ENCODE results near the gene STX8.

STX8 gene

DNA sequence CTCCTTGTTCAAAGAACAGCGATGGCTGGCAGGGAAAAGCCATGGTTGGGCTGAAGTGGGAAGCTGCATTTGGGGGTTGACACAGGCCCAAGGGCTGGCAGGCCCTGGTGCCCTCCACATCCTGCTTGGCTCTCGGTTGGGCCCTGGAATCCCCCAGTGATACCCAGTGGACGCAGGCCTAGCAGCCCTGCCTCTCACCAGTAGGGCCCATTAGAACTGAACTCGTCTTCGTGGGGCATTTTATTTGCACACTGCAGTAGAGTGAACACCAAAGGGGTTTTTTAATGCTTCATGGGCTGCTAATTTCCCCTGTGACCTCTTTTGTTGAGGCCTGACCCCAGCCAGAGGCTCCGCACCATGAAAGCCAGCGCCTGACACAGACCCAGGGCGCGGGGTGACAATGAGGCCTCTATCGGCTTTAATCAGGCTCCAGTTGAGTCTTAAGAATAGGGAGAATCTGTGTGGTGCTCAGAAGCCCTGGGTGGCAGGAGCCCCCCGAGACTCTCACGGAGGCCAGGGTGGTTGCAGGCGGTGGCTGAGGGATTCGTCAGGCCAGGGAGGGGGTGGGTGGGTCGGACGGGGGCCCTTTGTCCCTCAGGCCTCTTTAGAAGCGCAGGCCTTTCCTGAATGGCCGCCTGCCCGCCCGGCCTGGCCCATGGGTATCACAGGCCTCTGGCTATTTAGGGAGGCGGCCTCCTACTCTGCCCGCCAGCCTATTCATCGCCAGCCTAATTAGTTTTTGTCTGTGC, 355.0 kb downstream of the STX8 start:
- no peak for DNase-seq

DNA sequence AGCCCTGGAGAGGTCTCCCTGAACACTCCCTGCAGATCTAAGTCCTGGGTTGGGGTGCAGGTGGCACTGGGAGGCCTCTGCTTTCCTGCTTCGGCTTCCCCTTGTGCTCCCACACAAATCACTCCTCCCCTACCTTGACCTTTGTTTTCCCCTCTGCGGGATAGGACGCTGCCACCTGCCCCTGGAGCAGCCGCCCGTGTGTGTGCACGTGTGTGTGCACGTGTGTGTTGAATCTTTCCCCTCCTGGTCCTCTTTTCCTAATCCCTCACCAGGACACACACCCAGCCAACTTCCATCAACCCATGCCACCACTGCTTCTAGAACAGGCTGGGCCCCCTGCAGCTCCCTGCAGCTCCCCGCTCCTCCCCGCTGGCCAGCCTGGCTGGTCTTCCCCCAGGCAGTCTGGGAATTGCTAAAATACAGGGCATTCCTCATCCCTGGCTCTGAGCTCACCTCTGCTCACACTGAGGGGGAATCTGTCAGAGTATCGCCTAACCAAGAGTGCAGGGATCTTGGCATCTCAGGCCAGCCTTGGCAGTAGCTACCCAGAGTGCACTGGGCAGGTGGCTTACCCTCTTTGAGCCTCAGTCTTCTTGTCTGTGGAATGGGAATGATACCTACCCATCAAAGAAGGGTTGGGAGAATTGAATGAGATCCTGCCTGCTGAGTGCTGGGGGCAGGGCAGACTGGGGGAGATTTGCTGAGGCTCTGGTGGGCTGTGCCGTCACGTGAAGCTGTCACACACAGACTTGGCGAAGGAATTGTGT, 355.8 kb downstream of the STX8 start:
- DNase-seq: no peak

GRCh38 chr17:9218911-9219310, 356.7 kb downstream of the STX8 start:
- DNase-seq: no peak

- no peak for DNase-seq
These were observed 357.5 kb downstream of the STX8 start for GRCh38 chr17:9218064-9218635.

- no peak for DNase-seq
These were observed 358.2 kb downstream of the STX8 start for GRCh38 chr17:9217151-9218056.

- DNase-seq: no peak
These were observed 360.2 kb downstream of the STX8 start for GRCh38 chr17:9215465-9215864.

GRCh38 chr17:9213303-9213640, 362.3 kb downstream of the STX8 start:
- DNase-seq: no peak

DNA sequence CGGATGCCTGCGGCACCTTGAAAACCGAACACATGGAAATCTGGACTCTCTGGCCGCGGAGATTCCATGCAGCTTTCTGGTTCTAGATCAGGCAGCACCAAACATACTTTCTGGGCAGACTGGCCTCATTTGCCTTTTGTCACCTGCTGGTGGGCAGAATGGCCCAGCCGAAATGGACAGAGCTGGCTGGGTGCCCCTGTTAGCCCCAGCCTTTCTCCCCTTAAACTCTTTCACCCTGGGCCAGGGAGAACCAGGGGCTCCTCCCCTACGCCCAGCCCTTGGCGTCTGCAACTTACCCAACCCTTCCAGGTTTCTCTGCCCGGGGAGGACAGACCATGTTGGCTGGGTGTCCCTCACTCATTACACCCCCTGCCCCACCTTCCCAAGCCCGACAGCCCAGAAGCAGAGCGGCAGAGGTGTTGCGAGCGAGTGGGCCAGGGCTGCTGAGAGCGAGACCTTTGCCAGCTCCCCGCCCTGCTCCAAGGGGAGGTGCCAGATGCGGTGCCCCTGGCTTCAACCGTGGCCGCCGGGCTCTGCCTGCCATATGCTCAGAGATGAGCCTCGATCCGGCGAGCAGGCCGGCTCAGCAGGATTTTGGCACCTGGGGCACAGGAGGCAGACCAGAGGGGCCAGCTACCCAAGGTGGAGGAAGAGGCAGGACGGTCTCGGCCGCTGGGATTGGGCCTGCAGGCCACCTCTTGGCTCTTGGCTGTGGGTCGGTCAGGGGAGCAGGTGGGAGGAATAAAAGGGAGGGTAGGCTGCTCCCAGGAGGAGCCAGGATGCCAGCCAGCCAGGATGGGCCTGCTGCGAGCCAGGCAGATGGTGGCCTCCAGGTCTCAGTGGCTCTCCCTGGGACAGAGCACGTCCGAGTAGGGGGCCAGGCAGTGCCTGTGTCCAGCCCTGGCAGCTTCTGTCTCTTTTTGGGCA, 363.0 kb downstream of the STX8 start:
- no peak for DNase-seq

DNA sequence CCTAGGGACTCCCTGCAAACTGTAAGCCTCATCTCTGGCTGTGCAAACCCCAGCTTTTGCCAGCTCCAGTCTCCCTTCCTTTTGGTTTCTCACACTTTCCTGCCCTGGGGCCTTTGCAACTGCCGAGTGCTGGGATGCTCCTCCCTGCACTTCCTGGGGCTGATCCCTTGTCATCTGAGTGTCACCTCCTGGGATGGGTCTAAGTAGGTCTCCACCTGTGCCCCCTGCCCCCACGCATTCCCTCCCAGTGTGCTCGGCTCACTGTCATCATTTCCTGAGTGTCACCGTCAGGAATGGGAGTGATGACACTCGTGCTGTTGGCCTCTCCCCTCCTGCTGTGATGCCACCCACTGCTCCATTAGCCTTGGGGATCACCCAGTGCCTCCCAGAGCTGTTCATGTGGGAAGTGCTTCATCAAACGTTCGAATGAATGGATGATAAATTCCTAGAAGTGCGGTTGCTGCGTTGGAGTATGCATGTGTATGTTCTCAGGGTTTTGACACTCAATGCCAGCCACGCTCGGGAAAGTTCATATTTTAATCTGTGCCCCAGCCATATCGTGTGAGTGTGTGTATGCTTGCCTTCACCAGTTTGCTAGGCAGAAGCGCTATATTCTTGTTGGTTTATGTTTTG, 364.4 kb downstream of the STX8 start:
- DNase-seq: no peak

DNA sequence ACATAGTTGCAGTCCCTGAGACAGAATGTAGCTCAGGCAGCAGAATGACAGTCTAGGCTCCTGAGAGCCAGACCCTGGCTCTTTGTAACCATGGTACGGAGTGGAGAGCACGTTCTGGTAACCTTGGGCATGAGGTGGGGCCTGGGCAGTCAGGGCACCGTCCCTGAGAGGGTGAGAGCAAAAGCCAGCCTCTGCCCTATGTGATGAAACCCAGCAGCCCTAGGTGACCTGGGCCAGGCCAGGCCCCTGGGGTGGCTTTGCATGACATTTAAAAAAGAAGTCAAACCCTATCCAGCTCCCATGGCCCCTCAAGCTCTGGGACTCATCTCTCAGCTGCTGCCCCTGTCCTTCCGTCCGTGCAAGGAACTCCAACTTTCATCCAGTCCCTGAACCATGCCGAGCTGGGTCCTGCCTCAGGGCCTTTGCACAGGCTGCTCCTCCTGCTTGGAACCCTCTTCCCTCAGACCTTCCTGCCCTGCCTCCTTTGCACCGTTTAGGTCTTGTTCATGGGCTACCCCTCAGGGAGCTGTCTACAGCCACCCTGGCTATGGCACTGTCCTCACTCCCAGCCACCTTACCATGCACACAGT, 365.7 kb downstream of the STX8 start:
- no peak for DNase-seq

DNA sequence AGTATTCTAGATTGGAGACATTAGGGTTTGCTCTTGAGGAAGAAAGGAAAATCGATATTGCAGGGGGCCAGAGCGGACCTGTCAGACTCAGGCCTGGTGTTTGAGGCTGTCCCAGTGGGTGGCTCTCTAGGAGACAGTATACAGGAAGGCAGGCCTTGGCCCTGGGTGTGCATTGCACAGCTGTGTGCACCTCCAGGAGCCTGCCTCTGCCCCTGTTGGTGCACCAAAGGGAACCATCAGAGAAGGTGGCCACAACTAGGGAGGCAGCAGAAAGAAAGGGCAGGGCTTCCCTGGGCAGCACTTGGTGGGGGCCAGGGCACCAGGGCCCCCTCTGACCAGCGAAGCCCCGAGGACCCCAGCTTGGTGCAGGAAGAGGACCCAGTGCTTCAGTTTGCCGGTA, 366.3 kb downstream of the STX8 start:
- no peak for DNase-seq

GRCh38 chr17:9208381-9209105, 367.1 kb downstream of the STX8 start:
- no peak for DNase-seq

DNA sequence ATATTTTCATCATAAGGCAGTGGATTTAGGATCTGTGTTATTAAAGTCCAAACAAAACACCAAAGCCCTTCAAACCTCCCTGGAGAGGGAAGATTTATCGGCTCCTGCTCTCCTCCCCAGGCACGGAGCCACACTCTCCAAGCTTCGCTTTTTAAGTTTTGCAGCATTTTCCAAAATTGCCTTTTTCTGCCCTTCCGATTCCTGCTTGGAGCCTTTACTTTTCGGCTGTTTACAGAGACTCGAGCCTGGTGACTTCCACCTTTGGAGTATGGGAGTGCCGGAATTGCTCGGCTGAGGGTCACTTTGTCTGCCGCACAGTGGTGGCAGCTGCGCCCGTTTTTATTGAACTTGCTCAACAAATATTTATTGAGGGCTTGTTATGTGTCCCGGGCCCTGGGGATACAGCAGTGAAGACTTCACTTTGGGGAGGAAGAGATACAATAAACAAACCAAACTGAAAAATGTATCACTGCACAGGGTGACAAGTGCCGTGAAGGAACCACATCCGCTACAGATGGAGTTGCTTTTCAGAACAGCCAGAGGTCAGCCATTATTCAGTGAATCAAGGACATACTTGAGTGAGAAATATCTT, 368.8 kb downstream of the STX8 start:
- no peak for DNase-seq

DNA sequence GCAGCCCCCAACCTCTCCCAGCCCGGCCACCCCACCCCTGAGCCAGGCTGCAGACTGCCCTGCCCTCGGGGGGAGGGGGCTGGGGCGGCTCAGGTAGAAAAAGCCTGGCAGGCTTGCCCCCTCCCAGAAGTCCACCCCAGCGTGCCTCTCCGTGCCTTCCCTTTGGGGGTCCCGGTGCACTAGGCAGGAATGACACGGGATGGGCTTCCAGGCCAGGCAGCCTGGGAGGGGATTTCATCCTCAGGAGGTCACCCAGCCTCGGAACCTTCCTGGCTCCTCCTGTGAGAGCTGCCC, 369.3 kb downstream of the STX8 start:
- no peak for DNase-seq

DNA sequence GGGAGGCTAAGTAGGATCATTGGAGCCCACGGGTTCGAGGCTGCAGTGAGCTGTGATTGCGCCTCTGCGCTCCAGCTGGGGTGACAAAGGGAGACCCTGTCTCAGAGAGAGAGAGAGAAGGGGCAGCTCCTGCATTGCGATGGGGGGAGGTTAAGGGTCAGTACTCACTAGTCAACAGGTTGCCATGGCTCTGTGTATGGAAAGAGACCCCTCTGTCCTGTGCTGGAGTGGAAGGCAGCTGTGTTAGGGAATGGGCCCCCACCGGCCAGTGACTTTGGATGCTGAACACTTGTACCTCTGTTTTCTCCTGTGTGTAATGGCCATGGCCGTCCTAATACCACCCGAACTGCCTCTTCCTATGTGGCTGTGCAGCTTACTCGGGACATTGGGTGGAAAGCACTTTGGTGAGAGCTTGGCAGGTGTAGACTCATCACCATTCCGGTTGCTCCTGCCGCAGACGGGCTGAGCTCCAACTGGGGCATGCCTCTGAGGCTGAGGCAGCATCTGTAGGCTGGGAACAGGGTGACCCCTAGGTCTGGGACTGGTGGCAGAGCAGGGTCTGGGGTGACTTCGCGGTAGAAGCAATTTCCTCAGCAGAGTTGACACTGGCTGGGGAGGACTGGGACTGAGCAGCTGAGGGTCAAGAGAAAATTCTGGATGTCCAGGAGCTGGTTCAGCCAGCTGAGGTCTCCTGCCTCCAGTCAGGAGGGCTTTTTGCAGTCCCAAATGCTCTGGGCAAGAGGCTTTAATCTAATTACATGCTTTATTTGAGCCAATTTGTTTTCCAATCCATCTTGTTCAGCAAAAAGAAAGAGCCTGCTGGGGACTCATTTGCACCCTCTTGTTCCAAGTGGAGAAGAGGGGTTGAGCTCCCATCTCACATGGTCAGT, 369.9 kb downstream of the STX8 start:
- DNase-seq: no peak

GRCh38 chr17:9204637-9205329, 370.8 kb downstream of the STX8 start:
- DNase-seq: no peak

- DNase-seq: peak; percentile 20
These were observed 371.7 kb downstream of the STX8 start for GRCh38 chr17:9203771-9204425.

- DNase-seq: no peak
These were observed 373.1 kb downstream of the STX8 start for GRCh38 chr17:9202532-9202931.

Data from inflammatory macrophage treated with lipopolysaccharide for 4 hours (primary cell).